ENCODE data around the gene CA5B.

- no peak for TF ChIP-seq EZH2 (IDR thresholded peaks at IDR 0.05; ENCODE audit: low read depth)
- no peak for TF ChIP-seq CTCF (conservative IDR thresholded peaks at IDR 0.05)
Observed at GRCh38 chrX:15714529-15714928, 23.5 kb upstream of the CA5B start.

All from PC-9 (cell line).